GM18858 (cell line): ENCODE measurements around the gene SFTPD.
"Not testable (repeated sequence)": the region's sequence is repeated elsewhere in the genome, so short reads cannot be mapped to it uniquely, and the experiment has no call there.

Experiments
- ATAC-seq: cut with Tn5 transposase; IDR thresholded peaks from one replicate; pipeline ENCODE4 v1.9.1; 2021; ENCODE audit not compliant: unreplicated experiment

Gene SFTPD

GRCh38 chr10:79927111-79927828, 21.6 kb downstream of the SFTPD start:
- ATAC-seq = no peak

- ATAC-seq = no peak
Measured at GRCh38 chr10:79926037-79926436, 22.9 kb downstream of the SFTPD start.

GRCh38 chr10:79925614-79926013, 23.3 kb downstream of the SFTPD start:
- ATAC-seq = no peak

GRCh38 chr10:79923669-79924068, 25.2 kb downstream of the SFTPD start:
- ATAC-seq = no peak

GRCh38 chr10:79923145-79923544, 25.8 kb downstream of the SFTPD start:
- ATAC-seq = no peak

- not testable (repeated sequence) for ATAC-seq
Measured at GRCh38 chr10:79922011-79922412, 26.9 kb downstream of the SFTPD start.

GRCh38 chr10:79915838-79916237, 33.1 kb downstream of the SFTPD start:
- ATAC-seq = not testable (repeated sequence)

- not testable (repeated sequence) for ATAC-seq
Measured at GRCh38 chr10:79914512-79914911, 34.4 kb downstream of the SFTPD start.

GRCh38 chr10:79910836-79911235, 38.1 kb downstream of the SFTPD start:
- no peak for ATAC-seq

- no peak for ATAC-seq
Measured at GRCh38 chr10:79910344-79910743, 38.6 kb downstream of the SFTPD start.

GRCh38 chr10:79905322-79906314, 43.3 kb downstream of the SFTPD start:
- ATAC-seq = no peak

- no peak for ATAC-seq
Measured at GRCh38 chr10:79904671-79905321, 44.1 kb downstream of the SFTPD start.

- not testable (repeated sequence) for ATAC-seq
Measured at GRCh38 chr10:79901571-79901970, 47.3 kb downstream of the SFTPD start.

- no peak for ATAC-seq
Measured at GRCh38 chr10:79898597-79899325, 50.1 kb downstream of the SFTPD start.

- not testable (repeated sequence) for ATAC-seq
Measured at GRCh38 chr10:79892896-79893295, 56.0 kb downstream of the SFTPD start.

- no peak for ATAC-seq
Measured at GRCh38 chr10:79890469-79890868, 58.4 kb downstream of the SFTPD start.

GRCh38 chr10:79888984-79889383, 59.9 kb downstream of the SFTPD start:
- ATAC-seq = not testable (repeated sequence)
